ENCODE results near the gene ZNF500. TPM values are rescaled to one million over a fixed set of nuclear protein-coding genes. Genes with fewer than 3 reads are reported as not detected.

The ZNF500 gene
- total RNA-seq, 1 experiment from 2014 or later, result 18.3 TPM

DNA sequence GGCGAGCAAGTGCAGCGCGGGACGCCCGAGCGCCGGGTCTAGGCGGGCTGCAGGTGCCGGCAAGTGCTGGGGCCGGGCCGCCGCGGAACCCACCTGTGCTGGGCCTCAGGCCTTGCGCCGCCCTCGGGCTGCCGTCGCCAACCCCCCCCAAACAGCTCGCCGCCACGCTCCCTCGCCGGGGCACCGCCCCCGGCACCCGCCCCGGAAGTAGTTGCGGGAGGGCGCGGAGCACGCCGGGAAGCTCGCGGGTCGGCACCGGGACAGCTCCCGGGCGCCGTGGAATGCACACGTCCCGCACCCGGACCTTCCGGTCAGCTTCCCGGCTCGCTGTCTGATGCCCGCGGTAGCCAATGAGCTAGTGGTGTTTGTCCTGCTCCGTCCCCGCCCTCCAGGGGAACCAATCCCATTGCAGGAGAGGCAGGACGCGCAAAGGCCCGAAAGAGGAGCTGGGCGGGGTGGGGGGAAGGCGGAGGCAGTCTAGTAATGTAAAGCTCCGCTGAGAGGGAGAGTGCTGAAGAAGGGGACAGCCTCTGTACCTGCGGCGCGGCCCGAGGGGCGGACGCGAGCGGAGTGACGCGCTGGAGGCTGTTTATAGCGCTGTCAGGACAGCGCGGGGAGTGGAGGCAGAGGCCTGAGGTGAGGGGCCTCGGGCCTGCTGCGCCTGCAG is 32.8 kb downstream of the ZNF500 start, which contains the start of the genes ANKS3 and DNAAF8:
TSS of gene ANKS3 (minus strand) at position 209 of the 667 bp plus-strand sequence. CDS start 4,122 bp downstream, outside the sequence.
TSS of gene DNAAF8 (plus strand) at position 475 of the 667 bp plus-strand sequence. CDS start 1,978 bp downstream, outside the sequence.
- H3K14ac ChIP-seq (ENCODE audit: insufficient read depth, low read length), result no peak within 1 kb of the TSS
- TF ChIP-seq, protein P1, sequence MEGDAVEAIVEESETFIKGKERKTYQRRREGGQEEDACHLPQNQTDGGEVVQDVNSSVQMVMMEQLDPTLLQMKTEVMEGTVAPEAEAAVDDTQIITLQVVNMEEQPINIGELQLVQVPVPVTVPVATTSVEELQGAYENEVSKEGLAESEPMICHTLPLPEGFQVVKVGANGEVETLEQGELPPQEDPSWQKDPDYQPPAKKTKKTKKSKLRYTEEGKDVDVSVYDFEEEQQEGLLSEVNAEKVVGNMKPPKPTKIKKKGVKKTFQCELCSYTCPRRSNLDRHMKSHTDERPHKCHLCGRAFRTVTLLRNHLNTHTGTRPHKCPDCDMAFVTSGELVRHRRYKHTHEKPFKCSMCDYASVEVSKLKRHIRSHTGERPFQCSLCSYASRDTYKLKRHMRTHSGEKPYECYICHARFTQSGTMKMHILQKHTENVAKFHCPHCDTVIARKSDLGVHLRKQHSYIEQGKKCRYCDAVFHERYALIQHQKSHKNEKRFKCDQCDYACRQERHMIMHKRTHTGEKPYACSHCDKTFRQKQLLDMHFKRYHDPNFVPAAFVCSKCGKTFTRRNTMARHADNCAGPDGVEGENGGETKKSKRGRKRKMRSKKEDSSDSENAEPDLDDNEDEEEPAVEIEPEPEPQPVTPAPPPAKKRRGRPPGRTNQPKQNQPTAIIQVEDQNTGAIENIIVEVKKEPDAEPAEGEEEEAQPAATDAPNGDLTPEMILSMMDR (conservative IDR thresholded peaks at IDR 0.05), result no peak
- H4K8ac ChIP-seq (replicated peaks; ENCODE audit: insufficient read length, low read depth, low read length), result no peak within 1 kb of the TSS
- H2AFZ ChIP-seq (ENCODE audit: low read length), result peak within 1 kb of the TSS; percentile 59
- H3K18ac ChIP-seq (ENCODE audit: insufficient read length, low read depth, low read length), result peak within 1 kb of the TSS; percentile 10
- no peaks in the 10 kb centered on the region for H3K4me1 ChIP-seq (ENCODE audit: insufficient read depth, low read length)
- H3K79me2 ChIP-seq (ENCODE audit: insufficient read depth, low read length), result peaks cover 4% of the 10 kb centered on the region; the same call in 1 of the 2 replicates
- H3T11ph ChIP-seq (ENCODE audit: low read length), result no peak within 1 kb of the TSS
- Mint-ChIP-seq H3K36me3 (ENCODE audit: insufficient read depth in 1 of 3, low read depth in 3 of 3) (peaks cover 0 to 13% (median 13%) of the 10 kb centered on the region in 3 experiments; a peak in 5 of 7 replicates), H3K4me1 (peaks cover 8 to 12% of the 10 kb centered on the region in 2 experiments), H3K27me3 (ENCODE audit: low read depth) (peaks cover 4% of the 10 kb centered on the region), H3K4me3 (peak within 1 kb of the TSS; percentile 92 to 97), H3K9me3 (no peaks in the 10 kb centered on the region; a peak in 1 of 5 replicates), H3K27ac (peak within 1 kb of the TSS; percentile 96 to 97 (median 96))
- no peaks in the 10 kb centered on the region for H3K9me3 ChIP-seq (ENCODE audit: control insufficient read depth, low read depth, low read length)
- H2BK120ac ChIP-seq (ENCODE audit: low read depth, low read length, poor library complexity, severe bottlenecking), result no peak within 1 kb of the TSS
- H2BK15ac ChIP-seq (ENCODE audit: low read depth, low read length), result no peak within 1 kb of the TSS
- no peak within 1 kb of the TSS for H4K91ac ChIP-seq (ENCODE audit: insufficient read length, low read depth, low read length)
- H4K5ac ChIP-seq (ENCODE audit: insufficient read length, low read depth, low read length), result no peak within 1 kb of the TSS
- H3K9ac ChIP-seq (ENCODE audit: extremely low read depth, insufficient read length, low read length), result peak within 1 kb of the TSS; percentile 53
- no peak within 1 kb of the TSS for H3K56ac ChIP-seq (ENCODE audit: insufficient read length, low read depth, low read length)
- WGBS (ENCODE audit: extremely low coverage, insufficient read length, low lambda C conversion rate), result no CpG with 5 or more reads among the region's 70 CpGs
- no peak within 1 kb of the TSS for H2BK20ac ChIP-seq (ENCODE audit: low read depth, low read length, poor library complexity, severe bottlenecking)
- peaks cover 3% of the 10 kb centered on the region for H3K79me1 ChIP-seq (ENCODE audit: insufficient read depth, low read depth, low read length, poor library complexity, severe bottlenecking)
- H3K23ac ChIP-seq (ENCODE audit: insufficient read length, low read depth, low read length), result no peak within 1 kb of the TSS
- no peaks in the 10 kb centered on the region for H3K27me3 ChIP-seq (ENCODE audit: insufficient read depth, low read length)
- H3K27ac ChIP-seq (ENCODE audit: insufficient read length, low read depth, low read length), result no peak within 1 kb of the TSS
- H3K4ac ChIP-seq (ENCODE audit: low read depth, low read length), result no peak within 1 kb of the TSS
- no peak within 1 kb of the TSS for H2AK5ac ChIP-seq (ENCODE audit: insufficient read length, low read length)
- H3K23me2 ChIP-seq (ENCODE audit: insufficient read length, low read depth, low read length, poor library complexity, severe bottlenecking), result peaks cover 9% of the 10 kb centered on the region
- peak within 1 kb of the TSS; percentile 94 for H3K4me2 ChIP-seq (ENCODE audit: insufficient read depth, insufficient read length, low read length)
- H2BK5ac ChIP-seq (ENCODE audit: insufficient read length, low read length), result no peak within 1 kb of the TSS
- no peaks in the 10 kb centered on the region for H4K20me1 ChIP-seq (ENCODE audit: control insufficient read depth, insufficient read depth, insufficient read length)
- no peak within 1 kb of the TSS for H2BK12ac ChIP-seq (ENCODE audit: insufficient read length, low read depth, low read length)
- peak; percentile 98 for DNase-seq

Data from H9 (cell line).